ENCODE measurements around the gene REEP1. TPM values are rescaled to one million over a fixed set of nuclear protein-coding genes. Genes with fewer than 3 reads are reported as not detected.

REEP1 gene
- total and polyA plus RNA-seq, 2 of the 4 experiments (the other 2 are of a cell fraction): under 0.01 to 0.03 TPM

DNA sequence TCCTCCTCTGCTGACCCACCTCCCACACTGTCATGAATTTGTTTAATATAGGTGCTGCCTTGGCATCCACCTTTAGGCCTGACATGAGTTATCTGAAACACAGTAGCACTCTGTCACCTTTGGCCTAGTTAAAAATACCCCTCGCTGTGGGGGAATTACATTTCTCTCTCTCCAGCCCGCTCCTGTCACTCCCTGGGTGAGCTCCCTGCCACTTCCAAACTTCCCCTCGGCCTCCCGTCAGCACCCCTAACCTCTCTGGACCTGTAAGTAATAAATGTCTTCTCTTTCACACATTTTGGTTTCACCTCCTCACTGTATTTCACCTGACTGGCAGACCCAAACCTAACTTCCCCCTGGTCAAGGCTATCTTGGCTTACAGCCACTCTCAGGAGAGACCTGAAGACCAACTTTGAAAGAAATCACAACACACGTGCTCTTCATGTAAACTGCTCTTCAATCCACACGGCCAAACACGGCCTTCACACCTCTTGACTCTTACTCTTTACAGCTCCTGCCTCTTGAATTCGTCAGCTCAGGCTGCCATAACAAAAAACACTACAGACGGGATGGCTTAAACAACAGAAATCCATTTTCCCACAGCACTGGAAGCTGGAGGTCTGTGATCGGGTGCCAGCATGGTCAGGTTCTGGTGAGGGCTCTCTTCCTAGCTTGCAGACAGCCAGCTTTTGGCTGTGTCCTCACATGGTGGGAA is 28.3 kb downstream of the REEP1 start:
- no peak for ATAC-seq (ENCODE audit: low read depth)
- Histone ChIP-seq H3K18ac (ENCODE audit: low read depth, low read length) (no peak overlapping the region), H4K91ac (ENCODE audit: insufficient read depth, low read depth, low read length) (no peak overlapping the region), H3K27me3 (ENCODE audit: control insufficient read depth, insufficient read depth, low read length) (peaks cover 26% of the 10 kb centered on the region), H3K4ac (ENCODE audit: low read depth, low read length) (no peak overlapping the region), H2AK9ac (replicated peaks; ENCODE audit: low read depth, low read length, poor library complexity) (no peak overlapping the region), H3K36me3 (ENCODE audit: control insufficient read depth, insufficient read depth, low read length) (no peaks in the 10 kb centered on the region), H2AK5ac (ENCODE audit: low read depth, low read length) (no peak overlapping the region), H3K56ac (ENCODE audit: extremely low read depth, insufficient read depth, low read length) (no peak overlapping the region), H3K79me1 (ENCODE audit: low read depth in 1 of 2, low read length in 2 of 2) (no peaks in the 10 kb centered on the region), H4K8ac (ENCODE audit: low read depth in 2 of 2, low read length in 2 of 2) (no peak overlapping the region), H2BK5ac (ENCODE audit: low read depth, low read length, poor library complexity, severe bottlenecking) (no peak overlapping the region), H3K23ac (ENCODE audit: low read depth, low read length) (no peak overlapping the region), H3K4me2 (ENCODE audit: low read depth, low read length) (no peak overlapping the region), H2BK120ac (ENCODE audit: low read depth, low read length) (no peak overlapping the region), H3K14ac (replicated peaks; ENCODE audit: low read depth, low read length) (no peak overlapping the region), H3K4me3 (ENCODE audit: insufficient read depth, low read depth, low read length) (no peak overlapping the region), H3K4me1 (ENCODE audit: control insufficient read depth, insufficient read depth, low read length) (no peaks in the 10 kb centered on the region), H3K9ac (ENCODE audit: low read depth, low read length) (no peak overlapping the region), H3K9me1 (ENCODE audit: insufficient read depth, low read length) (no peaks in the 10 kb centered on the region), H2AFZ (replicated peaks; ENCODE audit: low read length, poor library complexity) (no peak overlapping the region), H2BK20ac (ENCODE audit: low read depth, low read length) (no peak overlapping the region), H4K5ac (ENCODE audit: low read depth, low read length) (no peak overlapping the region), H3K9me3 (ENCODE audit: control insufficient read depth, insufficient read depth, low read length) (no peaks in the 10 kb centered on the region), H4K20me1 (ENCODE audit: insufficient read depth, low read length) (no peaks in the 10 kb centered on the region), H3K27ac (ENCODE audit: insufficient read depth, low read length) (no peak overlapping the region), H2BK15ac (ENCODE audit: low read depth, low read length) (no peak overlapping the region)
- TF ChIP-seq CEBPB (IDR thresholded peaks at IDR 0.05; ENCODE audit: low read depth, low read length) (no peak), CHD1 (IDR thresholded peaks at IDR 0.05; ENCODE audit: low read depth, low read length) (no peak), NFE2L2 (IDR thresholded peaks at IDR 0.05; ENCODE audit: low read depth, low read length) (no peak), FOS (IDR thresholded peaks at IDR 0.05; ENCODE audit: low read depth, low read length) (no peak), MXI1 (IDR thresholded peaks at IDR 0.05; ENCODE audit: borderline replicate concordance, low read depth, low read length) (no peak), POLR2A (IDR thresholded peaks at IDR 0.05; ENCODE audit: low read depth, low read length) (no peak), MAZ (IDR thresholded peaks at IDR 0.05; ENCODE audit: borderline replicate concordance, low read depth, low read length) (no peak), BHLHE40 (IDR thresholded peaks at IDR 0.05; ENCODE audit: low read depth, low read length) (no peak), MAFK (IDR thresholded peaks at IDR 0.05; ENCODE audit: low read depth, low read length) (no peak), RFX5 (IDR thresholded peaks at IDR 0.05; ENCODE audit: low read depth, low read length) (no peak), RAD21 (IDR thresholded peaks at IDR 0.05; ENCODE audit: low read length) (no peak), RCOR1 (IDR thresholded peaks at IDR 0.05; ENCODE audit: insufficient replicate concordance, low read length) (no peak), SMC3 (IDR thresholded peaks at IDR 0.05; ENCODE audit: low read depth, low read length) (no peak)
- TF ChIP-seq, protein P1, sequence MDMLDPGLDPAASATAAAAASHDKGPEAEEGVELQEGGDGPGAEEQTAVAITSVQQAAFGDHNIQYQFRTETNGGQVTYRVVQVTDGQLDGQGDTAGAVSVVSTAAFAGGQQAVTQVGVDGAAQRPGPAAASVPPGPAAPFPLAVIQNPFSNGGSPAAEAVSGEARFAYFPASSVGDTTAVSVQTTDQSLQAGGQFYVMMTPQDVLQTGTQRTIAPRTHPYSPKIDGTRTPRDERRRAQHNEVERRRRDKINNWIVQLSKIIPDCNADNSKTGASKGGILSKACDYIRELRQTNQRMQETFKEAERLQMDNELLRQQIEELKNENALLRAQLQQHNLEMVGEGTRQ (IDR thresholded peaks at IDR 0.05; ENCODE audit: low read depth, low read length): no peak
- TF ChIP-seq, protein P2, sequence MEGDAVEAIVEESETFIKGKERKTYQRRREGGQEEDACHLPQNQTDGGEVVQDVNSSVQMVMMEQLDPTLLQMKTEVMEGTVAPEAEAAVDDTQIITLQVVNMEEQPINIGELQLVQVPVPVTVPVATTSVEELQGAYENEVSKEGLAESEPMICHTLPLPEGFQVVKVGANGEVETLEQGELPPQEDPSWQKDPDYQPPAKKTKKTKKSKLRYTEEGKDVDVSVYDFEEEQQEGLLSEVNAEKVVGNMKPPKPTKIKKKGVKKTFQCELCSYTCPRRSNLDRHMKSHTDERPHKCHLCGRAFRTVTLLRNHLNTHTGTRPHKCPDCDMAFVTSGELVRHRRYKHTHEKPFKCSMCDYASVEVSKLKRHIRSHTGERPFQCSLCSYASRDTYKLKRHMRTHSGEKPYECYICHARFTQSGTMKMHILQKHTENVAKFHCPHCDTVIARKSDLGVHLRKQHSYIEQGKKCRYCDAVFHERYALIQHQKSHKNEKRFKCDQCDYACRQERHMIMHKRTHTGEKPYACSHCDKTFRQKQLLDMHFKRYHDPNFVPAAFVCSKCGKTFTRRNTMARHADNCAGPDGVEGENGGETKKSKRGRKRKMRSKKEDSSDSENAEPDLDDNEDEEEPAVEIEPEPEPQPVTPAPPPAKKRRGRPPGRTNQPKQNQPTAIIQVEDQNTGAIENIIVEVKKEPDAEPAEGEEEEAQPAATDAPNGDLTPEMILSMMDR (conservative IDR thresholded peaks at IDR 0.05; ENCODE audit: low read depth, low read length): no peak
- TF ChIP-seq, protein P3, sequence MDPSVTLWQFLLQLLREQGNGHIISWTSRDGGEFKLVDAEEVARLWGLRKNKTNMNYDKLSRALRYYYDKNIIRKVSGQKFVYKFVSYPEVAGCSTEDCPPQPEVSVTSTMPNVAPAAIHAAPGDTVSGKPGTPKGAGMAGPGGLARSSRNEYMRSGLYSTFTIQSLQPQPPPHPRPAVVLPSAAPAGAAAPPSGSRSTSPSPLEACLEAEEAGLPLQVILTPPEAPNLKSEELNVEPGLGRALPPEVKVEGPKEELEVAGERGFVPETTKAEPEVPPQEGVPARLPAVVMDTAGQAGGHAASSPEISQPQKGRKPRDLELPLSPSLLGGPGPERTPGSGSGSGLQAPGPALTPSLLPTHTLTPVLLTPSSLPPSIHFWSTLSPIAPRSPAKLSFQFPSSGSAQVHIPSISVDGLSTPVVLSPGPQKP (IDR thresholded peaks at IDR 0.05; ENCODE audit: borderline replicate concordance, low read depth, low read length): no peak
- POLR2A ChIA-PET (ENCODE audit: unreplicated experiment): no interaction called here
- in situ Hi-C loops (cut with MboI; ENCODE audit: low sequenced_read_pairs): no loop called here
- 50% methylated on average over 2 of the region's 10 CpGs; no CpG with 5 or more reads in 1 of the 2 experiments for WGBS, 2 experiments (ENCODE audit: extremely low coverage in 2 of 2, insufficient read length in 1 of 2)
- BruUV-seq (replicated peaks): no TSS peak
- no peak for DNase-seq
- dilution Hi-C loops (cut with HindIII; ENCODE audit: low sequenced_read_pairs, unreplicated experiment): no loop called here
- CTCF ChIA-PET: no interaction called here
- intact Hi-C loops (cut with micrococcal nuclease): no loop called here

Measured in IMR-90 (cell line).